GM23338 (cell line): ENCODE data around the gene NUFIP2.

Source experiments
- EZH2 ChIP-seq: fragments of 200-600 bp; sonication (generic); IDR thresholded peaks from one replicate; pipeline ENCODE4 v1.8.0; 2017; ENCODE audit warnings: antibody characterized with exemption, mild to moderate bottlenecking, low read depth; ENCODE audit not compliant: unreplicated experiment
- EZH2phosphoT487 ChIP-seq: fragments of 200-600 bp; sonication (generic); IDR thresholded peaks from one replicate; pipeline ENCODE4 v1.8.1; 2018; ENCODE audit warnings: antibody characterized with exemption; ENCODE audit not compliant: unreplicated experiment
- JUNB ChIP-seq: IDR thresholded peaks from one replicate; pipeline ENCODE4 v1.6.1; 2016; ENCODE audit warnings: antibody characterized with exemption; ENCODE audit not compliant: unreplicated experiment
- NANOG ChIP-seq: IDR thresholded peaks from 2 replicates; pipeline ENCODE4 v1.6.1; 2016; ENCODE audit warnings: antibody characterized with exemption, borderline replicate concordance
- POLR2AphosphoS5 ChIP-seq: IDR thresholded peaks from 2 replicates; pipeline ENCODE4 v1.6.1; 2016; ENCODE audit warnings: antibody characterized with exemption, low read depth
- STAT1 ChIP-seq: IDR thresholded peaks from one replicate; pipeline ENCODE4 v1.6.1; 2016; ENCODE audit warnings: antibody characterized with exemption; ENCODE audit not compliant: unreplicated experiment
- ZNF331 ChIP-seq: fragments of 250-450 bp; sonication (Bioruptor Pico); IDR thresholded peaks from 2 replicates; pipeline ENCODE4 v1.5.0; 2020; ENCODE audit warnings: low read depth, mild to moderate bottlenecking, moderate library complexity
- ZNF462 ChIP-seq: fragments of 250-450 bp; sonication (Bioruptor Pico); IDR thresholded peaks from 2 replicates; pipeline ENCODE4 v1.5.0; 2020; ENCODE audit warnings: mild to moderate bottlenecking, moderate library complexity
- TF ChIP-seq, protein P1 (sequence below), 2 experiments: fragments of 200-600 bp in 1 of 2; sonication (generic) in 1 of 2; conservative IDR thresholded peaks; 2 replicates each; pipeline versions ENCODE4 v1.5.1 to v1.6.1; 2016 to 2017; ENCODE audit warnings: antibody characterized with exemption in 2 of 2, low read depth in 2 of 2, mild to moderate bottlenecking in 2 of 2, moderate library complexity in 1 of 2
- TF ChIP-seq, protein P2 (sequence below): IDR thresholded peaks from one replicate; pipeline ENCODE4 v1.6.1; 2018; ENCODE audit warnings: antibody characterized with exemption; ENCODE audit not compliant: unreplicated experiment

GRCh38 chr17:29273924-29274323 lies 20.0 kb downstream of the NUFIP2 start:
- TF ChIP-seq, protein P1, sequence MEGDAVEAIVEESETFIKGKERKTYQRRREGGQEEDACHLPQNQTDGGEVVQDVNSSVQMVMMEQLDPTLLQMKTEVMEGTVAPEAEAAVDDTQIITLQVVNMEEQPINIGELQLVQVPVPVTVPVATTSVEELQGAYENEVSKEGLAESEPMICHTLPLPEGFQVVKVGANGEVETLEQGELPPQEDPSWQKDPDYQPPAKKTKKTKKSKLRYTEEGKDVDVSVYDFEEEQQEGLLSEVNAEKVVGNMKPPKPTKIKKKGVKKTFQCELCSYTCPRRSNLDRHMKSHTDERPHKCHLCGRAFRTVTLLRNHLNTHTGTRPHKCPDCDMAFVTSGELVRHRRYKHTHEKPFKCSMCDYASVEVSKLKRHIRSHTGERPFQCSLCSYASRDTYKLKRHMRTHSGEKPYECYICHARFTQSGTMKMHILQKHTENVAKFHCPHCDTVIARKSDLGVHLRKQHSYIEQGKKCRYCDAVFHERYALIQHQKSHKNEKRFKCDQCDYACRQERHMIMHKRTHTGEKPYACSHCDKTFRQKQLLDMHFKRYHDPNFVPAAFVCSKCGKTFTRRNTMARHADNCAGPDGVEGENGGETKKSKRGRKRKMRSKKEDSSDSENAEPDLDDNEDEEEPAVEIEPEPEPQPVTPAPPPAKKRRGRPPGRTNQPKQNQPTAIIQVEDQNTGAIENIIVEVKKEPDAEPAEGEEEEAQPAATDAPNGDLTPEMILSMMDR (conservative IDR thresholded peaks at IDR 0.05; ENCODE audit: low read depth in 2 of 2) = no peak
- TF ChIP-seq EZH2 (no peak), NANOG (no peak), POLR2AphosphoS5 (no peak), STAT1 (no peak), ZNF331 (CRISPR knock-in tag) (no peak), JUNB (no peak), EZH2phosphoT487 (no peak), ZNF462 (CRISPR knock-in tag) (no peak)
- TF ChIP-seq, protein P2, sequence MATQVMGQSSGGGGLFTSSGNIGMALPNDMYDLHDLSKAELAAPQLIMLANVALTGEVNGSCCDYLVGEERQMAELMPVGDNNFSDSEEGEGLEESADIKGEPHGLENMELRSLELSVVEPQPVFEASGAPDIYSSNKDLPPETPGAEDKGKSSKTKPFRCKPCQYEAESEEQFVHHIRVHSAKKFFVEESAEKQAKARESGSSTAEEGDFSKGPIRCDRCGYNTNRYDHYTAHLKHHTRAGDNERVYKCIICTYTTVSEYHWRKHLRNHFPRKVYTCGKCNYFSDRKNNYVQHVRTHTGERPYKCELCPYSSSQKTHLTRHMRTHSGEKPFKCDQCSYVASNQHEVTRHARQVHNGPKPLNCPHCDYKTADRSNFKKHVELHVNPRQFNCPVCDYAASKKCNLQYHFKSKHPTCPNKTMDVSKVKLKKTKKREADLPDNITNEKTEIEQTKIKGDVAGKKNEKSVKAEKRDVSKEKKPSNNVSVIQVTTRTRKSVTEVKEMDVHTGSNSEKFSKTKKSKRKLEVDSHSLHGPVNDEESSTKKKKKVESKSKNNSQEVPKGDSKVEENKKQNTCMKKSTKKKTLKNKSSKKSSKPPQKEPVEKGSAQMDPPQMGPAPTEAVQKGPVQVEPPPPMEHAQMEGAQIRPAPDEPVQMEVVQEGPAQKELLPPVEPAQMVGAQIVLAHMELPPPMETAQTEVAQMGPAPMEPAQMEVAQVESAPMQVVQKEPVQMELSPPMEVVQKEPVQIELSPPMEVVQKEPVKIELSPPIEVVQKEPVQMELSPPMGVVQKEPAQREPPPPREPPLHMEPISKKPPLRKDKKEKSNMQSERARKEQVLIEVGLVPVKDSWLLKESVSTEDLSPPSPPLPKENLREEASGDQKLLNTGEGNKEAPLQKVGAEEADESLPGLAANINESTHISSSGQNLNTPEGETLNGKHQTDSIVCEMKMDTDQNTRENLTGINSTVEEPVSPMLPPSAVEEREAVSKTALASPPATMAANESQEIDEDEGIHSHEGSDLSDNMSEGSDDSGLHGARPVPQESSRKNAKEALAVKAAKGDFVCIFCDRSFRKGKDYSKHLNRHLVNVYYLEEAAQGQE = no peak
